HG02970 (cell line): Measurements from ENCODE around the gene INCENP.

Experiments
- ATAC-seq: cut with Tn5 transposase; IDR thresholded peaks from one replicate; pipeline ENCODE4 v1.9.1; 2021; ENCODE audit warnings: mild to moderate bottlenecking, moderate library complexity, moderate number of reproducible peaks; ENCODE audit not compliant: unreplicated experiment, low FRiP score

The INCENP gene

GRCh38 chr11:62139526-62140303 is 15.9 kb downstream of the INCENP start:
- ATAC-seq, result no peak

- no peak for ATAC-seq
These were observed 16.7 kb downstream of the INCENP start for GRCh38 chr11:62140304-62141110.

- no peak for ATAC-seq
These were observed 17.6 kb downstream of the INCENP start for GRCh38 chr11:62141111-62142042.

GRCh38 chr11:62142043-62142375 is 18.2 kb downstream of the INCENP start:
- ATAC-seq, result no peak

GRCh38 chr11:62142921-62143320 is 19.1 kb downstream of the INCENP start:
- no peak for ATAC-seq

GRCh38 chr11:62143727-62144126 is 19.9 kb downstream of the INCENP start:
- no peak for ATAC-seq

GRCh38 chr11:62144641-62145255 is 20.9 kb downstream of the INCENP start:
- no peak for ATAC-seq

- ATAC-seq, result no peak
These were observed 21.6 kb downstream of the INCENP start for GRCh38 chr11:62145261-62145871.

- no peak for ATAC-seq
These were observed 22.8 kb downstream of the INCENP start for GRCh38 chr11:62146476-62147200.

- no peak for ATAC-seq
These were observed 23.7 kb downstream of the INCENP start for GRCh38 chr11:62147545-62147944.

- no peak for ATAC-seq
These were observed 24.6 kb downstream of the INCENP start for GRCh38 chr11:62148271-62148980.

GRCh38 chr11:62149986-62150886 is 26.4 kb downstream of the INCENP start:
- ATAC-seq, result no peak

GRCh38 chr11:62150887-62151736 is 27.3 kb downstream of the INCENP start:
- no peak for ATAC-seq

GRCh38 chr11:62151737-62152102 is 27.9 kb downstream of the INCENP start:
- ATAC-seq, result no peak

GRCh38 chr11:62152245-62153086 is 28.7 kb downstream of the INCENP start:
- ATAC-seq, result no peak

GRCh38 chr11:62153087-62153395 is 29.2 kb downstream of the INCENP start:
- no peak for ATAC-seq
